Measurements from ENCODE around the gene ZNF548.
"Not testable (repeated sequence)": the region's sequence is repeated elsewhere in the genome, so short reads cannot be mapped to it uniquely, and the experiment has no call there.

ZNF548 gene

GRCh38 chr19:57374179-57374578, 15.5 kb upstream of the ZNF548 start:
- no peak for TF ChIP-seq CTCF (IDR thresholded peaks at IDR 0.05; ENCODE audit: insufficient read depth, low read depth, low read length, missing control alignments)
- no peak for DNase-seq (ENCODE audit: low read depth)

GRCh38 chr19:57374647-57375046, 15.0 kb upstream of the ZNF548 start:
- DNase-seq (ENCODE audit: low read depth); H3K4me3 ChIP-seq (ENCODE audit: low read length): not testable (repeated sequence)

More at GRCh38 chr19:57374179-57374578, 15.5 kb upstream of the ZNF548 start:
- no peak overlapping the region for H3K4me3 ChIP-seq (ENCODE audit: low read length)

- TF ChIP-seq CTCF (IDR thresholded peaks at IDR 0.05; ENCODE audit: insufficient read depth, low read depth, low read length, missing control alignments): no peak
- H3K4me3 ChIP-seq (ENCODE audit: low read length): no peak overlapping the region
- DNase-seq (ENCODE audit: low read depth): no peak
Measured at GRCh38 chr19:57376151-57376550, 13.5 kb upstream of the ZNF548 start.

- no peak overlapping the region for H3K4me3 ChIP-seq (ENCODE audit: low read length)
- TF ChIP-seq CTCF (IDR thresholded peaks at IDR 0.05; ENCODE audit: insufficient read depth, low read depth, low read length, missing control alignments): no peak
- no peak for DNase-seq (ENCODE audit: low read depth)
Measured at GRCh38 chr19:57377498-57378146, 12.0 kb upstream of the ZNF548 start.

- no peak for TF ChIP-seq CTCF (IDR thresholded peaks at IDR 0.05; ENCODE audit: insufficient read depth, low read depth, low read length, missing control alignments)
- no peak for DNase-seq (ENCODE audit: low read depth)
- H3K4me3 ChIP-seq (ENCODE audit: low read length): no peak overlapping the region
Measured at GRCh38 chr19:57380923-57381322, 8.7 kb upstream of the ZNF548 start.

GRCh38 chr19:57382806-57383488, 6.7 kb upstream of the ZNF548 start:
- no peak overlapping the region for H3K4me3 ChIP-seq (ENCODE audit: low read length)
- TF ChIP-seq CTCF (IDR thresholded peaks at IDR 0.05; ENCODE audit: insufficient read depth, low read depth, low read length, missing control alignments): no peak
- DNase-seq (ENCODE audit: low read depth): no peak

GRCh38 chr19:57389194-57389729, 392 bp upstream of the ZNF548 start:
- no peak for DNase-seq (ENCODE audit: low read depth)
- no peak for TF ChIP-seq CTCF (IDR thresholded peaks at IDR 0.05; ENCODE audit: insufficient read depth, low read depth, low read length, missing control alignments)
- peak overlapping the region; percentile 94 for H3K4me3 ChIP-seq (ENCODE audit: low read length)
